Tibial nerve (tissue), 3 donors: Measurements from ENCODE around the gene GREM2.

Experiments
- POLR2A ChIP-seq, 2 donors: fragments of 450-650 bp; IDR thresholded peaks; one replicate each; pipeline ENCODE4 v1.6.1; 2017; ENCODE audit warnings: antibody characterized with exemption in 2 of 2, mild to moderate bottlenecking in 2 of 2, moderate library complexity in 2 of 2
- TF ChIP-seq, protein P1 (sequence below), 5 experiments: fragments of 200-600 bp in 3 of 5; fragments of 450-650 bp in 2 of 5; sonication (generic) in 3 of 5; IDR thresholded peaks; one replicate each; pipeline ENCODE4 v1.5.1; 2016 to 2019; ENCODE audit warnings: antibody characterized with exemption in 5 of 5, mild to moderate bottlenecking in 3 of 5, moderate library complexity in 2 of 5

DNA sequence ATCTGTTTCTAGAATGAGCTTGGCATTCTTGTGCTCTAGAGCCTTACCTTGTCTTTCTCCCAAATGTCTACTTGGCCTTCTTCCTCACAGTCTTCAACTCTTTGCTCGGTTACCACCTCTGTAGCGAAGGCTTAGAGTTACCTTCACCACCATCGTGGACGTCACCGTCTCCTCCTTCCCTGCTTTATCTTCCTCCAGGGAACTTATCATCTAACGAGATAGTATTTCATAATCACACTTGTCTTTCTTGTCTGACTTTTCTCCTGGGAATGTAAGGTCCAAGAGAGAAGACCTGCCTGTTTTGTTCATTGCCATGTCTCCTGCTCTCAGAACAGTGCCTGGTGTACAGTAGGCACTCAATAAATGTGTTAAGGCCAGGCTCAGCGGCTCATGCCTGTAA, 115.6 kb downstream of the GREM2 start:
- TF ChIP-seq, protein P1, sequence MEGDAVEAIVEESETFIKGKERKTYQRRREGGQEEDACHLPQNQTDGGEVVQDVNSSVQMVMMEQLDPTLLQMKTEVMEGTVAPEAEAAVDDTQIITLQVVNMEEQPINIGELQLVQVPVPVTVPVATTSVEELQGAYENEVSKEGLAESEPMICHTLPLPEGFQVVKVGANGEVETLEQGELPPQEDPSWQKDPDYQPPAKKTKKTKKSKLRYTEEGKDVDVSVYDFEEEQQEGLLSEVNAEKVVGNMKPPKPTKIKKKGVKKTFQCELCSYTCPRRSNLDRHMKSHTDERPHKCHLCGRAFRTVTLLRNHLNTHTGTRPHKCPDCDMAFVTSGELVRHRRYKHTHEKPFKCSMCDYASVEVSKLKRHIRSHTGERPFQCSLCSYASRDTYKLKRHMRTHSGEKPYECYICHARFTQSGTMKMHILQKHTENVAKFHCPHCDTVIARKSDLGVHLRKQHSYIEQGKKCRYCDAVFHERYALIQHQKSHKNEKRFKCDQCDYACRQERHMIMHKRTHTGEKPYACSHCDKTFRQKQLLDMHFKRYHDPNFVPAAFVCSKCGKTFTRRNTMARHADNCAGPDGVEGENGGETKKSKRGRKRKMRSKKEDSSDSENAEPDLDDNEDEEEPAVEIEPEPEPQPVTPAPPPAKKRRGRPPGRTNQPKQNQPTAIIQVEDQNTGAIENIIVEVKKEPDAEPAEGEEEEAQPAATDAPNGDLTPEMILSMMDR (IDR thresholded peaks at IDR 0.05), result no peak
- no peak for TF ChIP-seq POLR2A (IDR thresholded peaks at IDR 0.05)
